ENCODE results near the gene MAFF. TPM values are rescaled to one million over a fixed set of nuclear protein-coding genes. Genes with fewer than 3 reads are reported as not detected.

The MAFF gene
- total RNA-seq, 2 donors from 2014 or later, result 4.7 to 5.5 TPM

DNA sequence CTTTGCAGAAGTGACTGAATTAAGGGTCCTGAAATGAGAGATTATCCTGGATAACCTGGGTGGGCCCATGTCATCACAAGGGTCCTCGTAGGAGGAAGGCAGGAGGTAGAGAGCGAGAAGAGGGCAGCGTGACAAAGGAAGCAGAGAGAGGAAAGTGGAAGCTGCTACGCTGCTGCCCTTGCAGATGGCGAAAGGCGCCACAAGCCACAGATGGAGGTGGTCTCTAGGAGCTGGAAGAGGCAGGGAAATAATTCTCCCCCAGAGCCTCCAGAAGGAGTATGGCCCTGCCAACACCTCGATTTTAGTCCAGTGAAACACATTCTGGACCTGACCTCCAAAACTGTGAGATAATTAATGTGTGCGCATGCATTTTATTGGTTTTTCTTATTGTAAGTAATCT, 57.6 kb downstream of the MAFF start:
- H3K4me3 ChIP-seq (ENCODE audit: low read length), result no peak overlapping the region
- no peak overlapping the region for H3K4me3 Mint-ChIP-seq
- TF ChIP-seq, protein P1, sequence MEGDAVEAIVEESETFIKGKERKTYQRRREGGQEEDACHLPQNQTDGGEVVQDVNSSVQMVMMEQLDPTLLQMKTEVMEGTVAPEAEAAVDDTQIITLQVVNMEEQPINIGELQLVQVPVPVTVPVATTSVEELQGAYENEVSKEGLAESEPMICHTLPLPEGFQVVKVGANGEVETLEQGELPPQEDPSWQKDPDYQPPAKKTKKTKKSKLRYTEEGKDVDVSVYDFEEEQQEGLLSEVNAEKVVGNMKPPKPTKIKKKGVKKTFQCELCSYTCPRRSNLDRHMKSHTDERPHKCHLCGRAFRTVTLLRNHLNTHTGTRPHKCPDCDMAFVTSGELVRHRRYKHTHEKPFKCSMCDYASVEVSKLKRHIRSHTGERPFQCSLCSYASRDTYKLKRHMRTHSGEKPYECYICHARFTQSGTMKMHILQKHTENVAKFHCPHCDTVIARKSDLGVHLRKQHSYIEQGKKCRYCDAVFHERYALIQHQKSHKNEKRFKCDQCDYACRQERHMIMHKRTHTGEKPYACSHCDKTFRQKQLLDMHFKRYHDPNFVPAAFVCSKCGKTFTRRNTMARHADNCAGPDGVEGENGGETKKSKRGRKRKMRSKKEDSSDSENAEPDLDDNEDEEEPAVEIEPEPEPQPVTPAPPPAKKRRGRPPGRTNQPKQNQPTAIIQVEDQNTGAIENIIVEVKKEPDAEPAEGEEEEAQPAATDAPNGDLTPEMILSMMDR (conservative IDR thresholded peaks at IDR 0.05), result no peak
- H3K4me1 Mint-ChIP-seq, result peaks cover 22% of the 10 kb centered on the region
- H3K4me1 ChIP-seq (ENCODE audit: control insufficient read depth, insufficient read depth, low read length), result peaks cover 3% of the 10 kb centered on the region
- H3K36me3 Mint-ChIP-seq (ENCODE audit: low read depth), result peaks cover 14% of the 10 kb centered on the region
- no peaks in the 10 kb centered on the region for H3K27me3 ChIP-seq (ENCODE audit: control insufficient read depth, insufficient read depth, low read length, poor library complexity, severe bottlenecking)
- H3K9ac ChIP-seq (ENCODE audit: extremely low read depth, low read length, poor library complexity, severe bottlenecking), result no peak overlapping the region
- H3K27ac Mint-ChIP-seq, result peak overlapping the region; percentile 52
- 96 to 98% methylated on average over 7 to 8 of the region's 8 CpGs for WGBS, 2 experiments (ENCODE audit: insufficient coverage in 1 of 2, insufficient read length in 1 of 2)
- no peaks in the 10 kb centered on the region for H3K27me3 Mint-ChIP-seq (ENCODE audit: insufficient read depth)
- no peaks in the 10 kb centered on the region for H3K9me3 Mint-ChIP-seq
- H3K36me3 ChIP-seq (ENCODE audit: control insufficient read depth, insufficient read depth, low read length), result peaks cover 10% of the 10 kb centered on the region
- no peak for DNase-seq
- H3K9me3 ChIP-seq (ENCODE audit: control insufficient read depth, low read length), result no peaks in the 10 kb centered on the region
- H3K27ac ChIP-seq (ENCODE audit: low read depth, low read length), result no peak overlapping the region

DNA sequence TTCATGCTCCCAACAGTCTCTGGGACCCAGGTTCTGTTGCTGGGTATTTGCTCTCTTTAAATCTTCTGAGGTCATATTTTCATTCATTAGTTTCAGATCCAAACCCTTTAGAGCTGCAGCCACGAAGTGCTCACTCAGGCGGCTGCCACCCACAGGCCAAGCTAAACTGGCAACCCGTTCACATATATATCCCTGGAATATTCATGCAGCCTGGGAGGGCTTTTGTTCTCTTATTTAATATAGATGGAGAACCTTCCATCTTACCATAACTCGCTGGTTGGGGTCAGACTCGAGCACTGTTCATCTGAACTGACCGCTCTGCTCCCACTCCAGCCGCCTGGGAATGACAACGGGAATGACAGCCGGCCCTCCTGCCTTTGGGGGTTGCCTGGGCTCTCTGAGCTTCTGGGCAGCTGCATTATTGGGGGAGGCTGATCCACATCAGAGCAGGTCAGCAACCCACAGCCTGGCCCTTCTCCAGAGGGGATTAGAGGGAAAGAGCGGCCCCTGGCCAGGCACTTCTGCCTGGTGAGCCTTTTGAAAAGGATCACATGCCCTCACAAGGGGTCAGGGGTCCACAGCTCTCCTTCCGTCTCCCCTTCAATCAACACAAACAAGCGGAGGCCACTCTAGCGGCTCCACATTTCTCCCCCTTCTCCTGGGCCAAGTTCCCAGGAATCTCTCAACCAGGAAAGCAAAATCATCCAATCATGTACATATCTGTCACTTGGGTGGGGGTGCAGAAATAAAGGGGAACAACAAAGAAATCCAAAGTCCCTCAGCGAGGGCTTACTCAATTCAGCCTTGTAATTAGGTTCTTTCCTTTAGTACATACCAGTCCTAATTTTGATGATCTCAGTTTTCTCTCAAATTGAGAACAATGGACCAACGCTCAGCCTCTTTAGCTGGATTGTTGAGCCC, 59.2 kb downstream of the MAFF start:
- H3K4me3 Mint-ChIP-seq, result no peak overlapping the region
- no peak overlapping the region for H3K27ac Mint-ChIP-seq
- H3K4me1 Mint-ChIP-seq, result peaks cover 22% of the 10 kb centered on the region
- H3K9me3 Mint-ChIP-seq, result no peaks in the 10 kb centered on the region
- Histone ChIP-seq H3K9me3 (ENCODE audit: control insufficient read depth, low read length) (no peaks in the 10 kb centered on the region), H3K36me3 (ENCODE audit: control insufficient read depth, insufficient read depth, low read length) (peaks cover 14% of the 10 kb centered on the region), H3K4me3 (ENCODE audit: low read length) (no peak overlapping the region), H3K27ac (ENCODE audit: low read depth, low read length) (peak overlapping the region; percentile 79), H3K9ac (ENCODE audit: extremely low read depth, low read length, poor library complexity, severe bottlenecking) (peak overlapping the region; percentile 7), H3K27me3 (ENCODE audit: control insufficient read depth, insufficient read depth, low read length, poor library complexity, severe bottlenecking) (no peaks in the 10 kb centered on the region), H3K4me1 (ENCODE audit: control insufficient read depth, insufficient read depth, low read length) (peaks cover 3% of the 10 kb centered on the region)
- H3K36me3 Mint-ChIP-seq (ENCODE audit: low read depth), result peaks cover 15% of the 10 kb centered on the region
- H3K27me3 Mint-ChIP-seq (ENCODE audit: insufficient read depth), result no peaks in the 10 kb centered on the region
- TF ChIP-seq, protein P1 (conservative IDR thresholded peaks at IDR 0.05), result no peak
- DNase-seq, result no peak
- WGBS, 2 experiments (ENCODE audit: insufficient coverage in 1 of 2, insufficient read length in 1 of 2), result 79 to 90% methylated on average over 2 to 15 of the region's 15 CpGs

DNA sequence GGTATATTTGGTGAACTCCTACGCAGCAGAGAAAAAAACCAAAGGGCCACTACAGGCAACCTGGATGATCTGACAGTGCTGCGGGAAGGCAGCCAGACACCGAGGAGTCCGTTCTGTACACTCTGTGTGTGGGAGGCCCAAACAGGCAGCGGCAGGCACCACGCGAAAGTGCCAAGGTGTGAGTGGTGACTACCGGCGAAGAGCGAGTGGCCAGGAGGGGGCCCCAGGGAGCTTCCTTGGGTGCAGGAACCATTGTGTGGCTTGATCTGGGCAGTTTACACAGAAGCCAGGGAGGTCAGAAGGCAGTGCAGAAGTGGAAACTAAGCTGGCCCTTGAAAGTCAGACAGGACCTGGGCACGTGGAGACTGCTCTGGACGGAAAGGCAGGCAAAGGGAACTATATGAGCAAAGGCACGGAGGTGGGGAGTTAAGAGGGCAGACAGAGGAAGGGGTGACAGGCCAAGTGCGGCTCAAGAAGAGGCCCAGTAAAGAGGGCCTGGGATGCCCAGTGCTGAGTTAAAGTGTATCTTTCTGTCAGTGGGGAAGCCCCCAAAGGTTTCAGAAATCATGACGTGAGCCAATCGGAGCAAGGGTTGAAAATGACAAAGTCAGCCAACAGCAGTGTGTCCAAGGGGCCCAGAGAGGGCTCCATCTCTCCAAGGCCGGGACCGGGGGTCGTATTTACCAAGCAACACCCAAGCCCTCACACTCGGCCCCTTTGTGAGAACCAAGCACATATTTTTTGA, 60.4 kb downstream of the MAFF start:
- Histone ChIP-seq H3K9me3 (ENCODE audit: control insufficient read depth, low read length) (no peaks in the 10 kb centered on the region), H3K27ac (ENCODE audit: low read depth, low read length) (no peak overlapping the region), H3K27me3 (ENCODE audit: control insufficient read depth, insufficient read depth, low read length, poor library complexity, severe bottlenecking) (no peaks in the 10 kb centered on the region), H3K36me3 (ENCODE audit: control insufficient read depth, insufficient read depth, low read length) (peaks cover 16% of the 10 kb centered on the region), H3K4me1 (ENCODE audit: control insufficient read depth, insufficient read depth, low read length) (peaks cover 3% of the 10 kb centered on the region), H3K4me3 (ENCODE audit: low read length) (no peak overlapping the region), H3K9ac (ENCODE audit: extremely low read depth, low read length, poor library complexity, severe bottlenecking) (no peak overlapping the region)
- Mint-ChIP-seq H3K9me3 (no peaks in the 10 kb centered on the region), H3K27me3 (ENCODE audit: insufficient read depth) (no peaks in the 10 kb centered on the region), H3K4me1 (peaks cover 28% of the 10 kb centered on the region), H3K36me3 (ENCODE audit: low read depth) (peaks cover 15% of the 10 kb centered on the region), H3K27ac (peak overlapping the region; percentile 40), H3K4me3 (no peak overlapping the region)
- TF ChIP-seq, protein P1 (conservative IDR thresholded peaks at IDR 0.05), result peak; percentile 89
- DNase-seq, result peak; percentile 90
- WGBS, 2 experiments (ENCODE audit: insufficient coverage in 1 of 2, insufficient read length in 1 of 2), result 78 to 90% methylated on average over 13 to 20 of the region's 20 CpGs

All from endodermal cell (in vitro differentiated cells).